PC-3 (cell line): Measurements from ENCODE around the gene SETD1A. TPM values are rescaled to one million over a fixed set of nuclear protein-coding genes. Genes with fewer than 3 reads are reported as not detected.
"Not testable (repeated sequence)": the region's sequence is repeated elsewhere in the genome, so short reads cannot be mapped to it uniquely, and the experiment has no call there.

Experiments used
- ATAC-seq: fragments of 200-7000 bp; cut with Tn5 transposase; 2 replicates; pipeline ENCODE4 v1.9.1; 2020; ENCODE audit warnings: mild to moderate bottlenecking, moderate library complexity
- BruUV-seq: library from RNA; stranded (reverse); fragments of 400-500 nt; replicated peaks from 2 replicates; lab custom pipeline; 2021; lab: Mats Ljungman, UMichigan
- CTCF ChIA-PET: fragments of 300-600 bp; sonication (Branson Sonifier 250); formaldehyde crosslinking; loops from one replicate; lab custom pipeline; 2022; ENCODE audit warnings: antibody characterized with exemption; lab: Charles Lee
- POLR2A ChIA-PET: fragments of 300-600 bp; sonication (Branson Sonifier 250); formaldehyde crosslinking; loops from one replicate; lab custom pipeline; 2022; ENCODE audit warnings: antibody characterized with exemption; ENCODE audit not compliant: unreplicated experiment; lab: Charles Lee
- DNase-seq: peaks from one replicate; pipeline ENCODE4 v3.0.0-alpha.2; 2015
- H2AFZ ChIP-seq: fragments of 300-600 bp; sonication (generic); 2 replicates; pipeline ENCODE4 v1.6.0; 2016; ENCODE audit warnings: antibody characterized with exemption, low read length
- H3F3A ChIP-seq: fragments of 300-600 bp; sonication (generic); one replicate; pipeline ENCODE4 v1.6.0; 2017; ENCODE audit warnings: antibody characterized with exemption, low read length, control low read depth, mild to moderate bottlenecking; ENCODE audit not compliant: unreplicated experiment
- H3K27ac ChIP-seq: fragments of 300-600 bp; sonication (generic); 2 replicates; pipeline ENCODE4 v1.5.1; 2016; ENCODE audit warnings: mild to moderate bottlenecking, low read length
- H3K27me3 ChIP-seq: fragments of 300-600 bp; sonication (generic); 2 replicates; pipeline ENCODE4 v1.6.1; 2016; ENCODE audit warnings: low read length, mixed read lengths
- H3K36me3 ChIP-seq: fragments of 300-600 bp; sonication (generic); 2 replicates; pipeline ENCODE4 v1.6.1; 2016; ENCODE audit warnings: low read depth, mixed run types, low read length, mixed read lengths
- H3K4me1 ChIP-seq: fragments of 300-600 bp; sonication (generic); 2 replicates; pipeline ENCODE4 v1.5.1; 2016; ENCODE audit warnings: low read length; ENCODE audit not compliant: insufficient read depth
- H3K4me2 ChIP-seq: fragments of 300-600 bp; sonication (generic); 2 replicates; pipeline ENCODE4 v1.6.0; 2016; ENCODE audit warnings: low read length
- H3K4me3 ChIP-seq: fragments of 300-600 bp; sonication (generic); 2 replicates; pipeline ENCODE4 v1.5.1; 2016; ENCODE audit warnings: mild to moderate bottlenecking, low read length, mixed read lengths
- H3K79me2 ChIP-seq: fragments of 300-600 bp; sonication (generic); 2 replicates; pipeline ENCODE4 v1.6.1; 2017; ENCODE audit warnings: low read length, mixed read lengths
- H3K9ac ChIP-seq: fragments of 300-600 bp; sonication (generic); 2 replicates; pipeline ENCODE4 v1.6.0; 2016; ENCODE audit warnings: mild to moderate bottlenecking, low read length
- H3K9me2 ChIP-seq: fragments of 300-600 bp; sonication (generic); replicated peaks from 2 replicates; pipeline ENCODE4 v1.6.1; 2016; ENCODE audit warnings: mixed run types, low read length, mixed read lengths
- H3K9me3 ChIP-seq: fragments of 300-600 bp; sonication (generic); 2 replicates; pipeline ENCODE4 v1.6.1; 2016; ENCODE audit warnings: low read length, mixed read lengths
- H4K20me1 ChIP-seq: fragments of 300-600 bp; sonication (generic); 2 replicates; pipeline ENCODE4 v1.6.1; 2016; ENCODE audit warnings: low read length, mixed read lengths
- EZH2 ChIP-seq: fragments of 300-600 bp; sonication (generic); IDR thresholded peaks from one replicate; pipeline ENCODE4 v1.6.1; 2017; ENCODE audit warnings: antibody characterized with exemption, mild to moderate bottlenecking, low read length; ENCODE audit not compliant: unreplicated experiment
- EZH2phosphoT487 ChIP-seq: fragments of 300-600 bp; sonication (generic); IDR thresholded peaks from 2 replicates; pipeline ENCODE4 v1.6.1; 2018; ENCODE audit warnings: mild to moderate bottlenecking, antibody characterized with exemption, low read length, borderline replicate concordance
- intact Hi-C: fragments of 100-400 bp; cut with micrococcal nuclease; formaldehyde crosslinking; loops from 2 replicates; pipeline ENCODE4 v1.9.0; 2023
- total RNA-seq: library from RNA; depleted of rRNA; stranded (reverse); fragments of >200 nt; gene quantifications from 2 replicates; pipeline ENCODE4 v1.2.3, GENCODE V29; 2014
- TF ChIP-seq, protein P1 (sequence below): fragments of 300-600 bp; sonication (generic); conservative IDR thresholded peaks from 2 replicates; pipeline ENCODE4 v1.5.1; 2017; ENCODE audit warnings: antibody characterized with exemption, low read depth, mild to moderate bottlenecking, low read length

SETD1A gene
- total RNA-seq, 1 experiment from 2014 or later: 7.9 TPM

DNA sequence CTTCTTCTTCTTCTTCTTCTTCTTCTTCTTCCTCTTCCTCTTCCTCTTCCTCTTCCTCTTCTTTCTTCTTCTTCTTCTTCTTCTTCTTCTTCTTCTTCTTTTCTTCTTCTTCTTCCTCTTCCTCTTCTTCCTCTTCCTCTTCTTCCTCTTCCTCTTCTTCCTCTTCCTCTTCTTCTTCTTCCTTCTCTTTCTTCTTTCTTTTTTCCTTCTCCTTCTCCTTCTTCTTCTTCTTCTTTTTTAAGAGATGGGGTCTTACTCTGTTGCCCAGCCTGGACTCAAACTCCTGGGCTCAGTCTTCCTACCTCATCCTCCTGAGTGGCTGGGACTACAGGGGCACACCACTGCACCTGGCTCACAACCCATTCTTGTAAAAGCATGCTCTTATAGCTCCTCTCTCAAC is 55.7 kb downstream of the SETD1A start:
- H3K9ac ChIP-seq, H3K9me3 ChIP-seq, H3K27ac ChIP-seq, H3F3A ChIP-seq, BruUV-seq, H3K4me1 ChIP-seq, H3K79me2 ChIP-seq, ATAC-seq, DNase-seq, H3K36me3 ChIP-seq, CTCF ChIA-PET, H3K27me3 ChIP-seq, intact Hi-C loops, H3K4me2 ChIP-seq, H4K20me1 ChIP-seq, H3K4me3 ChIP-seq, H3K9me2 ChIP-seq, POLR2A ChIA-PET, H2AFZ ChIP-seq: not testable (repeated sequence)

DNA sequence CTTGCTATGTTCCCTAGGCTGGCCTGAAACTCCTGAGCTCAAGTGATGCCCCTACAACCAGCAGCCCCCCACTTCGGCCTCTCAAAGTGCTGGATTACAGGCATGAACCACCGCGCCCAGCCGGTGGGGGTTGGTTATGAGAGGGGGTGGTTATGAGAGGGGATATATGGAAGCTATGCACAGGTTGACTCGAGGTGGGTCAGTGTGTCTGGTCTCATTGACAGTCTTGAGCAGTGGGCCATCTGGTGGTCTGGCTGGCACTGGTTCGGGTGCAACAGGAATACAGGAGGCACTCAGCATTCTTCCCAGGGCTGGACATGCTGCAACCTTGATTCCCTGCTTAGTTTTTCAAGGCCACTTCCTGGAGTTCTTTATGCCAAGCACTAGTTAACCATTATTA is 58.5 kb downstream of the SETD1A start:
- Histone ChIP-seq H3K27me3 (no peaks in the 10 kb centered on the region), H3K9me2 (no peaks in the 10 kb centered on the region), H4K20me1 (no peaks in the 10 kb centered on the region), H3K4me2 (no peak overlapping the region), H3K36me3 (no peaks in the 10 kb centered on the region), H3K9me3 (no peaks in the 10 kb centered on the region), H3K9ac (no peak overlapping the region), H3F3A (no peaks in the 10 kb centered on the region), H2AFZ (no peak overlapping the region), H3K79me2 (no peaks in the 10 kb centered on the region), H3K4me1 (no peaks in the 10 kb centered on the region), H3K4me3 (no peak overlapping the region), H3K27ac (no peak overlapping the region)
- ATAC-seq (no peak; the same call in 1 of the 2 replicates), DNase-seq (no peak)
- ChIA-PET CTCF (no interaction called here), POLR2A (no interaction called here)
- intact Hi-C loops: no loop called here
- no TSS peak for BruUV-seq
- no peak for TF ChIP-seq EZH2
- TF ChIP-seq, protein P1, sequence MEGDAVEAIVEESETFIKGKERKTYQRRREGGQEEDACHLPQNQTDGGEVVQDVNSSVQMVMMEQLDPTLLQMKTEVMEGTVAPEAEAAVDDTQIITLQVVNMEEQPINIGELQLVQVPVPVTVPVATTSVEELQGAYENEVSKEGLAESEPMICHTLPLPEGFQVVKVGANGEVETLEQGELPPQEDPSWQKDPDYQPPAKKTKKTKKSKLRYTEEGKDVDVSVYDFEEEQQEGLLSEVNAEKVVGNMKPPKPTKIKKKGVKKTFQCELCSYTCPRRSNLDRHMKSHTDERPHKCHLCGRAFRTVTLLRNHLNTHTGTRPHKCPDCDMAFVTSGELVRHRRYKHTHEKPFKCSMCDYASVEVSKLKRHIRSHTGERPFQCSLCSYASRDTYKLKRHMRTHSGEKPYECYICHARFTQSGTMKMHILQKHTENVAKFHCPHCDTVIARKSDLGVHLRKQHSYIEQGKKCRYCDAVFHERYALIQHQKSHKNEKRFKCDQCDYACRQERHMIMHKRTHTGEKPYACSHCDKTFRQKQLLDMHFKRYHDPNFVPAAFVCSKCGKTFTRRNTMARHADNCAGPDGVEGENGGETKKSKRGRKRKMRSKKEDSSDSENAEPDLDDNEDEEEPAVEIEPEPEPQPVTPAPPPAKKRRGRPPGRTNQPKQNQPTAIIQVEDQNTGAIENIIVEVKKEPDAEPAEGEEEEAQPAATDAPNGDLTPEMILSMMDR: no peak

DNA sequence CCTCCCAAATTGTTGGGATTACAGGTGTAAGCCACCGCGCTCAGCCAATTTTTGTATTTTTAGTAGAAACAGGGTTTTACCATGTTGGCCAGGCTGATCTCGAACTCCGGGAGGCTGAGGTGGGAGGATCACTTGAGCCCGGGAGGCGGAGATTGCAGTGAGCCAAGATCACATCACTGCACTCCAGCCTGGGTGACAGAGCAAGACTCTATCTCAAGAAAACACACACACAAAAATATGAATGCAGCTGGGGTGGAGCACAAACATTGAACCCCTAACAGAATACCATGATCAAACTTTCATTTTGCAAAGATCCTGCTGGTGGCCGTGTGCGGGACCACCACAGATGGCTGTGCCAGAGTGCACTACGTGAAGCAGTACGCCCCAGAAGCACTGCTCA is 60.2 kb downstream of the SETD1A start:
- H3K4me2 ChIP-seq, H3K79me2 ChIP-seq, BruUV-seq, CTCF ChIA-PET, H3K4me1 ChIP-seq, DNase-seq, POLR2A ChIA-PET, H3K27me3 ChIP-seq, H2AFZ ChIP-seq, H3K27ac ChIP-seq, H3K9ac ChIP-seq, H3K4me3 ChIP-seq, H3K36me3 ChIP-seq, intact Hi-C loops, H3F3A ChIP-seq, ATAC-seq, H3K9me2 ChIP-seq, H4K20me1 ChIP-seq, H3K9me3 ChIP-seq: not testable (repeated sequence)

DNA sequence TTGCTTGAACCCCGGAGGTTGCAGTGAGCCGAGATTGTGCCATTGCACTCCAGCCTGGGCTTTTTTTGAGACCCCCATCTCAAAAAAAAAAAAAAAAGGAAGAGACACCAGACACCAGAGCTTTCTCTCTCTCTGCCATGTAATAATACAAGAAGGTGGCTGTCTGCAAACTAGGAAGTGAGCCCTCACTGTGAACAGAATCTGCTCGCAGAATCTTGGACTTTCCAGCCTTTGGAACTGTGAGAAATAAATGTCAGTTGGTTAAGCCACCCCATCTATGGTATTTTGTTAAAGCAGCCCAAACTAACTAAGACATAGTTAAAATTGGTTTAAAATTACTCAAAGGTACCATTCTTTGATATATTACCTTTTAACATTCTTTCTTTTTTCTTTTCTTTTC is 63.0 kb downstream of the SETD1A start:
- intact Hi-C loops: loop anchor here (10.0 kb wide), 1 partner anchor 124 kb away; no protein-coding TSS in a partner anchor
- no peaks in the 10 kb centered on the region for H3K36me3 ChIP-seq
- H3K4me1 ChIP-seq: no peaks in the 10 kb centered on the region
- no peak overlapping the region for H3K27ac ChIP-seq
- DNase-seq (no peak), ATAC-seq (no peak)
- TF ChIP-seq EZH2phosphoT487 (no peak), EZH2 (no peak)
- TF ChIP-seq, protein P1: no peak
- ChIA-PET CTCF (no interaction called here), POLR2A (no interaction called here)
- H2AFZ ChIP-seq: no peak overlapping the region
- H3K27me3 ChIP-seq: no peaks in the 10 kb centered on the region
- H3K4me2 ChIP-seq: no peak overlapping the region
- H3K9me3 ChIP-seq: no peaks in the 10 kb centered on the region
- no peaks in the 10 kb centered on the region for H3K79me2 ChIP-seq
- no peak overlapping the region for H3K4me3 ChIP-seq
- no peaks in the 10 kb centered on the region for H4K20me1 ChIP-seq
- H3F3A ChIP-seq: no peaks in the 10 kb centered on the region
- BruUV-seq: no TSS peak
- H3K9me2 ChIP-seq: no peaks in the 10 kb centered on the region
- H3K9ac ChIP-seq: no peak overlapping the region
